Measurements from ENCODE around the gene CALCB.
"Not testable (repeated sequence)": the region's sequence is repeated elsewhere in the genome, so short reads cannot be mapped to it uniquely, and the experiment has no call there.

CALCB gene

GRCh38 chr11:15073361-15074205 is at the start of gene CALCB:
Gene CALCB, plus strand, starts transcription at chr11:15073593. Its CDS starts 1,126 bp downstream, at chr11:15074719.
- TF ChIP-seq CTCF (conservative IDR thresholded peaks at IDR 0.05; ENCODE audit: low read depth, low read length): no peak
- peak within 1 kb of the TSS; percentile 43 for H3K4me3 ChIP-seq (ENCODE audit: low read length)
- no peak for DNase-seq (ENCODE audit: low read depth)

GRCh38 chr11:15027011-15027410 is 46.4 kb upstream of the CALCB start:
- no peak for DNase-seq (ENCODE audit: low read depth)
- TF ChIP-seq CTCF (conservative IDR thresholded peaks at IDR 0.05; ENCODE audit: low read depth, low read length): no peak
- no peak overlapping the region for H3K4me3 ChIP-seq (ENCODE audit: low read length)

GRCh38 chr11:15027956-15028355 is 45.4 kb upstream of the CALCB start:
- DNase-seq (ENCODE audit: low read depth): no peak
- no peak for TF ChIP-seq CTCF (conservative IDR thresholded peaks at IDR 0.05; ENCODE audit: low read depth, low read length)
- no peak overlapping the region for H3K4me3 ChIP-seq (ENCODE audit: low read length)

- H3K4me3 ChIP-seq (ENCODE audit: low read length): no peak overlapping the region
- no peak for TF ChIP-seq CTCF (conservative IDR thresholded peaks at IDR 0.05; ENCODE audit: low read depth, low read length)
- no peak for DNase-seq (ENCODE audit: low read depth)
Measured at GRCh38 chr11:15028379-15028778, 45.0 kb upstream of the CALCB start.

- DNase-seq (ENCODE audit: low read depth); H3K4me3 ChIP-seq (ENCODE audit: low read length): not testable (repeated sequence)
Measured at GRCh38 chr11:15031945-15032344, 41.4 kb upstream of the CALCB start.

- no peak for TF ChIP-seq CTCF (conservative IDR thresholded peaks at IDR 0.05; ENCODE audit: low read depth, low read length)
- DNase-seq (ENCODE audit: low read depth): no peak
- no peak overlapping the region for H3K4me3 ChIP-seq (ENCODE audit: low read length)
Measured at GRCh38 chr11:15034687-15035267, 38.6 kb upstream of the CALCB start.

- H3K4me3 ChIP-seq (ENCODE audit: low read length): no peak overlapping the region
- no peak for DNase-seq (ENCODE audit: low read depth)
- no peak for TF ChIP-seq CTCF (conservative IDR thresholded peaks at IDR 0.05; ENCODE audit: low read depth, low read length)
Measured at GRCh38 chr11:15035283-15035682, 38.1 kb upstream of the CALCB start.

Data from retinal pigment epithelial cell (primary cell).